ENCODE measurements around the gene OR5B3. TPM values are rescaled to one million over a fixed set of nuclear protein-coding genes. Genes with fewer than 3 reads are reported as not detected.

OR5B3 gene
- total and polyA plus RNA-seq, 9 of the 15 experiments (the other 6 are each of a cell fraction or from before 2014, with no cell fraction given), result not detected

GRCh38 chr11:58442136-58442535 is 35.5 kb upstream of the OR5B3 start, which contains the start of gene OR5B12:
Gene OR5B12, minus strand, starts transcription at chr11:58442236. Its CDS starts 2,085 bp downstream, at chr11:58440151.
- WGBS (ENCODE audit: insufficient coverage, low coverage, missing lambda C conversion rate), result 0% methylated on average over 1 of the region's 1 CpG
- no peak within 1 kb of the TSS for H3K9ac ChIP-seq (ENCODE audit: insufficient read depth in 1 of 2, low read depth in 2 of 2, low read length in 2 of 2)

More at GRCh38 chr11:58442136-58442535, 35.5 kb upstream of the OR5B3 start, which contains the start of gene OR5B12:
- Histone ChIP-seq H3K27ac (ENCODE audit: extremely low read depth, low read depth, low read length) (no peak within 1 kb of the TSS), H3K36me3 (ENCODE audit: control insufficient read depth, insufficient read depth, low read length) (no peaks in the 10 kb centered on the region), H3K4me2 (ENCODE audit: insufficient read depth, low read length) (no peak within 1 kb of the TSS), H3K9me1 (ENCODE audit: control insufficient read depth, insufficient read depth, low read length) (no peaks in the 10 kb centered on the region), H3K27me3 (ENCODE audit: control insufficient read depth in 2 of 2, insufficient read depth in 2 of 2, low read length in 2 of 2) (no peaks in the 10 kb centered on the region), H4K20me1 (replicated peaks; ENCODE audit: control insufficient read depth, insufficient read depth, low read length) (no peaks in the 10 kb centered on the region), H3K4me3 (no peak within 1 kb of the TSS), H3K9me3 (replicated peaks; ENCODE audit: control insufficient read depth, insufficient read depth, low read depth, low read length) (no peaks in the 10 kb centered on the region), H3K79me2 (ENCODE audit: control insufficient read depth, insufficient read depth, low read length) (no peaks in the 10 kb centered on the region), H3K4me1 (replicated peaks in 1 of 2; ENCODE audit: control insufficient read depth in 2 of 2, insufficient read depth in 2 of 2, low read length in 2 of 2) (no peaks in the 10 kb centered on the region; a peak in 1 of 5 replicates), H2AFZ (ENCODE audit: low read depth, low read length) (no peak within 1 kb of the TSS)
- POLR2A ChIA-PET, result interaction anchor here (0.6 kb wide), 1 partner anchor 15 kb away, joined by 4 read pairs; no protein-coding TSS in a partner anchor
- FAIRE-seq (no peak), ATAC-seq (no peak), DNase-seq (ENCODE audit: extremely low read depth in 1 of 4, low spot score in 3 of 4) (no peak)
- CTCF ChIA-PET (ENCODE audit: low intra/inter-chr PET ratio), result no interaction called here
- intact Hi-C loops (cut with micrococcal nuclease) (no loop called here), in situ Hi-C loops (cut with MboI) (no loop called here)
- TF ChIP-seq NCOR1 (IDR thresholded peaks at IDR 0.05) (no peak), XRCC5 (IDR thresholded peaks at IDR 0.05; ENCODE audit: low read depth, low read length) (no peak), ZNF41 (CRISPR knock-in tag; conservative IDR thresholded peaks at IDR 0.05) (no peak), C11orf30 (IDR thresholded peaks at IDR 0.05; ENCODE audit: low read depth) (no peak), RB1 (IDR thresholded peaks at IDR 0.05; ENCODE audit: low read depth) (no peak), KHSRP (IDR thresholded peaks at IDR 0.05) (no peak), SP1 (CRISPR knock-in tag; IDR thresholded peaks at IDR 0.05) (no peak), DLX4 (CRISPR knock-in tag; IDR thresholded peaks at IDR 0.05) (no peak), ATF7 (IDR thresholded peaks at IDR 0.05) (no peak), RBM39 (optimal IDR thresholded peaks at IDR 0.05; ENCODE audit: low read depth, low read length) (no peak), BRF1 (IDR thresholded peaks at IDR 0.05; ENCODE audit: borderline replicate concordance, extremely low read depth, insufficient read length) (no peak), ZNF146 (CRISPR knock-in tag; IDR thresholded peaks at IDR 0.05; ENCODE audit: unreplicated experiment) (no peak), SMAD3 (CRISPR knock-in tag; conservative IDR thresholded peaks at IDR 0.05) (no peak)
- TF ChIP-seq, protein P1, sequence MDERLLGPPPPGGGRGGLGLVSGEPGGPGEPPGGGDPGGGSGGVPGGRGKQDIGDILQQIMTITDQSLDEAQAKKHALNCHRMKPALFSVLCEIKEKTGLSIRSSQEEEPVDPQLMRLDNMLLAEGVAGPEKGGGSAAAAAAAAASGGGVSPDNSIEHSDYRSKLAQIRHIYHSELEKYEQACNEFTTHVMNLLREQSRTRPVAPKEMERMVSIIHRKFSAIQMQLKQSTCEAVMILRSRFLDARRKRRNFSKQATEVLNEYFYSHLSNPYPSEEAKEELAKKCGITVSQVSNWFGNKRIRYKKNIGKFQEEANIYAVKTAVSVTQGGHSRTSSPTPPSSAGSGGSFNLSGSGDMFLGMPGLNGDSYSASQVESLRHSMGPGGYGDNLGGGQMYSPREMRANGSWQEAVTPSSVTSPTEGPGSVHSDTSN (CRISPR knock-in tag; IDR thresholded peaks at IDR 0.05; ENCODE audit: low read depth), result no peak
- TF ChIP-seq, protein P1 (tag; conservative IDR thresholded peaks at IDR 0.05; ENCODE audit: low read depth), result no peak
- BruUV-seq (replicated peaks), result no TSS peak

Data from K562 (cell line).